ENCODE measurements around the gene SVEP1. TPM values are rescaled to one million over a fixed set of nuclear protein-coding genes. Genes with fewer than 3 reads are reported as not detected.

Gene SVEP1
- total and polyA plus RNA-seq, 2 experiments from 2014 or later: 5.3 to 14.6 TPM

DNA sequence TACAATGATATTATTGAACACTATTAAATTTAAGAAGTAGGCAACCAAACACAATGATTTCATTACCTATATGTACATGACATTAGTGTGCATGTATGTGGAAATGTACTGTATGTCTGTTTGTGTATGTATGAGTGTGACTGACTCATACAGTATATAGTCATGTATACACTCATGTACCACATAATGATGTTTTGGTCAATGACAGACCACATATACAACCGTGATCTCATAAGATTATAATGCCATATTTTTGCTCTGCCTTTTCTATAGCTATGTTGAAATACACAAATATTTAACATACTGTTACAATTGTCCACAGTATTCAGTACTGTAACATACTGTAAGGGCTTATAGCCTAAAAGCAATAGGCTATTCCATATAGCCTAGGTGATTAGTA, 19.7 kb downstream of the SVEP1 start:
- Histone ChIP-seq H4K20me1 (ENCODE audit: insufficient read depth, poor library complexity, severe bottlenecking) (no peaks in the 10 kb centered on the region), H3K79me2 (no peaks in the 10 kb centered on the region), H3K9me2 (replicated peaks; ENCODE audit: insufficient read depth) (no peaks in the 10 kb centered on the region), H2AFZ (no peak overlapping the region), H3K27ac (no peak overlapping the region), H3K36me3 (replicated peaks; ENCODE audit: insufficient read depth, low read depth) (no peaks in the 10 kb centered on the region), H3K27me3 (no peaks in the 10 kb centered on the region), H3K9me3 (ENCODE audit: low read depth) (peaks cover 3% of the 10 kb centered on the region), H3K4me3 (no peak overlapping the region), H3K4me1 (ENCODE audit: insufficient read depth) (peaks cover 8% of the 10 kb centered on the region), H3K4me2 (no peak overlapping the region)
- TF ChIP-seq, protein P1, sequence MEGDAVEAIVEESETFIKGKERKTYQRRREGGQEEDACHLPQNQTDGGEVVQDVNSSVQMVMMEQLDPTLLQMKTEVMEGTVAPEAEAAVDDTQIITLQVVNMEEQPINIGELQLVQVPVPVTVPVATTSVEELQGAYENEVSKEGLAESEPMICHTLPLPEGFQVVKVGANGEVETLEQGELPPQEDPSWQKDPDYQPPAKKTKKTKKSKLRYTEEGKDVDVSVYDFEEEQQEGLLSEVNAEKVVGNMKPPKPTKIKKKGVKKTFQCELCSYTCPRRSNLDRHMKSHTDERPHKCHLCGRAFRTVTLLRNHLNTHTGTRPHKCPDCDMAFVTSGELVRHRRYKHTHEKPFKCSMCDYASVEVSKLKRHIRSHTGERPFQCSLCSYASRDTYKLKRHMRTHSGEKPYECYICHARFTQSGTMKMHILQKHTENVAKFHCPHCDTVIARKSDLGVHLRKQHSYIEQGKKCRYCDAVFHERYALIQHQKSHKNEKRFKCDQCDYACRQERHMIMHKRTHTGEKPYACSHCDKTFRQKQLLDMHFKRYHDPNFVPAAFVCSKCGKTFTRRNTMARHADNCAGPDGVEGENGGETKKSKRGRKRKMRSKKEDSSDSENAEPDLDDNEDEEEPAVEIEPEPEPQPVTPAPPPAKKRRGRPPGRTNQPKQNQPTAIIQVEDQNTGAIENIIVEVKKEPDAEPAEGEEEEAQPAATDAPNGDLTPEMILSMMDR (IDR thresholded peaks at IDR 0.05; ENCODE audit: poor library complexity): no peak
- TF ChIP-seq EZH2 (IDR thresholded peaks at IDR 0.05; ENCODE audit: borderline replicate concordance) (no peak), EZH2phosphoT487 (IDR thresholded peaks at IDR 0.05; ENCODE audit: low read depth, severe bottlenecking, unreplicated experiment) (no peak)
- WGBS (ENCODE audit: low lambda C conversion rate, missing lambda C conversion rate): 89% methylated on average over 1 of the region's 1 CpG
- DNase-seq (ENCODE audit: low spot score): no peak

DNA sequence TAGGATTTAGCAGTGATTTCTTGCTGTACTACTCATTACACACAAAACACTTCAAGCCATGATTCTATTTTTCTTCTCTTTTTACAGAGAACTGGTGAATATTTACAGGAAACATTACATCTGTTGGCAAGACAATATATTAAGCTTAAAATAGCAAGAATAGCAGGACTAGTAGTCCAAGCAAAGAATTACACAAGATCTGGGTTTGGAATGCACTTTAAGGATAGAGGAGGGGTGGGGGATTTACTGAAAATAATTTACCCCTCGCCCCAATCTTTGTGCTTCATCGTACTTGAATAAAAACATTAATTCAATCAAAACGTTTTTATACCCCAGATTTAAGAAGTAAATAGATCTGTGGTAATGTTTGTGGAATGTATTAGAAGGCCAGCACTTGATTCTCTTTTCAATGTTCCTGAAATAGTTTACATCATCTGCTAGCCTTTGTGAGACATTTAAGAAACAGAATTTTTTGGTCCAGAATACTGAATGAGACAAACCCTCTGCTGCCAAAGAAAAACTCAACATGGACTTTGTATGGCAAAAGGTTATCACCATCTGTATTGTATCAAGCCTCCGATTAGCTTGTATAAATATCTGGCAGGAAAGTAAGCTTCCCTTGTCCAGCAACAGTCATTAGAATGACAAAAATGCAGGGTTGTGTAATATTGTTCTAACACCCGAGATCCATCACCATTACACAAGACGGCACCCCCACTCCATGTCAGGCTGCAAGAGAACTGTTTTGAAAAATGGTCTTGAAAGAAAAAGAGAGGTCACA, 23.8 kb downstream of the SVEP1 start:
- TF ChIP-seq EZH2phosphoT487 (IDR thresholded peaks at IDR 0.05; ENCODE audit: low read depth, severe bottlenecking, unreplicated experiment): no peak
- TF ChIP-seq, protein P1 (IDR thresholded peaks at IDR 0.05; ENCODE audit: poor library complexity): no peak
- TF ChIP-seq EZH2 (IDR thresholded peaks at IDR 0.05; ENCODE audit: borderline replicate concordance): no peak
- Histone ChIP-seq H3K9me2 (replicated peaks; ENCODE audit: insufficient read depth) (no peaks in the 10 kb centered on the region), H3K9me3 (ENCODE audit: low read depth) (no peaks in the 10 kb centered on the region), H3K27me3 (no peaks in the 10 kb centered on the region), H3K79me2 (no peaks in the 10 kb centered on the region), H2AFZ (no peak overlapping the region), H3K4me2 (peak overlapping the region; percentile 16), H4K20me1 (ENCODE audit: insufficient read depth, poor library complexity, severe bottlenecking) (no peaks in the 10 kb centered on the region), H3K27ac (peak overlapping the region; percentile 2), H3K4me1 (ENCODE audit: insufficient read depth) (peaks cover 12% of the 10 kb centered on the region), H3K36me3 (replicated peaks; ENCODE audit: insufficient read depth, low read depth) (no peaks in the 10 kb centered on the region), H3K4me3 (no peak overlapping the region)
- WGBS (ENCODE audit: low lambda C conversion rate, missing lambda C conversion rate): 22% methylated on average over 6 of the region's 6 CpGs
- DNase-seq (ENCODE audit: low spot score): peak; percentile 40

DNA sequence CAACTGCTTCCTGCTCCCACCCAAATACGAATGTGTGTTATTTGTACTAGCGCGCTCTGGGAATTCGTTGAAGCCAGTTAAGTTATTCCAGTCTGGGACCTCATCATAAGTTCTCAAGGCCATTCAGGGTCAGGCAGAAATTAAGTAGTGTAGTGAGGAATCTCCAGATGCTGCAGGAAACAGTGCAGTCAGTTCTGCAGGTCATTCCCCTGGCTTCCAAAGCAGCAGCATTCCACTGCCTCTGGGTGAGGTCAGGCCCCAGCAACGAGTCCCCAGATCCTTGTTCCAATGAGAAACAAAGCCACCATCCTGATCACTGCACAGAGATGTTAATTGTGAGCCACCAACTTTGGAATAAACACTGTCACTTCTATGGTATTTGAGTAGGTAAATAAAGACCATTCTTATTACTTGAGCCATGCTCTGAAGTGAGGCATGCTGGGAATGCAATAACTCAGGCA, 33.1 kb downstream of the SVEP1 start:
- 76% methylated on average over 5 of the region's 5 CpGs for WGBS (ENCODE audit: low lambda C conversion rate, missing lambda C conversion rate)
- Histone ChIP-seq H3K36me3 (replicated peaks; ENCODE audit: insufficient read depth, low read depth) (no peaks in the 10 kb centered on the region), H3K4me2 (no peak overlapping the region), H3K9me2 (replicated peaks; ENCODE audit: insufficient read depth) (no peaks in the 10 kb centered on the region), H3K4me3 (no peak overlapping the region), H4K20me1 (ENCODE audit: insufficient read depth, poor library complexity, severe bottlenecking) (no peaks in the 10 kb centered on the region), H3K27ac (no peak overlapping the region), H3K79me2 (no peaks in the 10 kb centered on the region), H3K9me3 (ENCODE audit: low read depth) (no peaks in the 10 kb centered on the region), H2AFZ (no peak overlapping the region), H3K4me1 (ENCODE audit: insufficient read depth) (no peaks in the 10 kb centered on the region), H3K27me3 (no peaks in the 10 kb centered on the region)
- no peak for DNase-seq (ENCODE audit: low spot score)
- TF ChIP-seq EZH2 (IDR thresholded peaks at IDR 0.05; ENCODE audit: borderline replicate concordance) (no peak), EZH2phosphoT487 (IDR thresholded peaks at IDR 0.05; ENCODE audit: low read depth, severe bottlenecking, unreplicated experiment) (no peak)
- TF ChIP-seq, protein P1 (IDR thresholded peaks at IDR 0.05; ENCODE audit: poor library complexity): no peak

Measured in hepatocyte (in vitro differentiated cells).